Mesothelial cell of epicardium (in vitro differentiated cells): ENCODE measurements around the gene ARHGAP30. TPM values are rescaled to one million over a fixed set of nuclear protein-coding genes. Genes with fewer than 3 reads are reported as not detected.

ENCODE experiments used
- DNase-seq, 2 experiments: peaks; one replicate each; pipeline ENCODE4 v3.0.0; 2021; ENCODE audit warnings: low spot score in 2 of 2; ENCODE audit not compliant: unreplicated experiment in 2 of 2
- H3K27ac Mint-ChIP-seq: 2 replicates; pipeline ENCODE4 v1.8.0; 2021; ENCODE audit warnings: mixed read lengths
- H3K27me3 Mint-ChIP-seq: 2 replicates; pipeline ENCODE4 v1.8.0; 2021; ENCODE audit warnings: low read depth, mixed read lengths
- H3K36me3 Mint-ChIP-seq: 2 replicates; pipeline ENCODE4 v1.8.0; 2021; ENCODE audit warnings: mixed read lengths
- H3K4me1 Mint-ChIP-seq: 2 replicates; pipeline ENCODE4 v1.8.0; 2021; ENCODE audit warnings: mixed read lengths
- H3K4me3 Mint-ChIP-seq: 2 replicates; pipeline ENCODE4 v1.8.0; 2021; ENCODE audit warnings: mild to moderate bottlenecking, moderate library complexity, mixed read lengths
- H3K9me3 Mint-ChIP-seq: 2 replicates; pipeline ENCODE4 v1.8.0; 2021; ENCODE audit warnings: mixed read lengths
- CTCF ChIP-seq: fragments of 200-600 bp; sonication (generic); IDR thresholded peaks from one replicate; pipeline ENCODE4 v1.5.0; 2021; ENCODE audit warnings: antibody characterized with exemption; ENCODE audit not compliant: unreplicated experiment
- total RNA-seq: library from RNA; stranded (reverse); gene quantifications from 3 replicates; pipeline ENCODE4 v1.2.1, GENCODE V29; 2021

ARHGAP30 gene
- total RNA-seq, 1 donor from 2014 or later = 1.6 TPM

DNA sequence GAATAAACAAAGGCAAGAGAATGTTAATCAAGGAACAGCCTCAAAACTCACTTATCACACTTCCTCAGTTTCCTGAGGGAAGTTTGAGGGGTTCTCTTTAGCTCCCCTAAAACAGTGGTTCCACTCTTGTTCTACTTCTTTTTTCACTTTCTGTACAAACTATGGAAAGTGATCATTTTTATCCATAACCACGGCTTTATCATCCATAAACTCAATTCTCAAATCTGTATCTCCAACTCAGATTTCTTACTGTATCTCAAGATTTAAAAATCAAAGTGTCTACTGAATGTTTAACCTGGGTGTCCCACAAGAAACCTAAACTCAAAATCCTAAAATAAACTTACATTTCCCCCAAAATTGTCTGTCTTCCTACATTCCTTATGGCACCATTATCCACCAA is 44.2 kb upstream of the ARHGAP30 start:
- no peak for DNase-seq
- H3K27me3 Mint-ChIP-seq = no peaks in the 10 kb centered on the region
- no peak for TF ChIP-seq CTCF
- H3K27ac Mint-ChIP-seq = no peak overlapping the region
- no peak overlapping the region for H3K4me3 Mint-ChIP-seq
- H3K9me3 Mint-ChIP-seq = no peaks in the 10 kb centered on the region
- H3K36me3 Mint-ChIP-seq = no peaks in the 10 kb centered on the region
- peaks cover 11% of the 10 kb centered on the region for H3K4me1 Mint-ChIP-seq

- Mint-ChIP-seq H3K4me3 (no peak overlapping the region), H3K9me3 (no peaks in the 10 kb centered on the region), H3K27ac (no peak overlapping the region), H3K36me3 (peaks cover under 1% of the 10 kb centered on the region), H3K4me1 (no peaks in the 10 kb centered on the region), H3K27me3 (no peaks in the 10 kb centered on the region)
- no peak for DNase-seq
- no peak for TF ChIP-seq CTCF
Measured at GRCh38 chr1:161111527-161111926, 41.8 kb upstream of the ARHGAP30 start.

DNA sequence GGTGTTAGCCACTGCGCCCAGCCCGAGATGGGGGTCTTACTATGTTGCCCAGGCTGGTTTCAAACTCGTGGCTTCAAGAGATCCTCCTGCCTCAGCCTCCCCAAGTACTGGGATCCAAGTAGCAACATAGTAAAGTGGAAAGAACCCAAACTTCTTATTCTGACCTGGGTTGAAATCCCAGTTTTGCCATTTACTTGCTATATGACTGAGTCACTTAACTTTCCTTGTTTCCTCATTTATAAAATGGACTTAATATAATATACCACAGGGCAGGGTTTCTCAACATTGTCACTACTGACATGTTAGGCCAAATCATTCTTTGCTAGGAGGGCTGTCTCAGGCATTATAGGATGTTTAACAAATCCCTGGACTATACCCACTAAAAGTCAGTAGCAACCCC is 41.4 kb upstream of the ARHGAP30 start:
- H3K9me3 Mint-ChIP-seq = no peaks in the 10 kb centered on the region
- no peak overlapping the region for H3K4me3 Mint-ChIP-seq
- H3K4me1 Mint-ChIP-seq = no peaks in the 10 kb centered on the region
- H3K27me3 Mint-ChIP-seq = no peaks in the 10 kb centered on the region
- no peak for DNase-seq
- no peak overlapping the region for H3K27ac Mint-ChIP-seq
- peaks cover 2% of the 10 kb centered on the region for H3K36me3 Mint-ChIP-seq
- TF ChIP-seq CTCF = no peak

GRCh38 chr1:161106431-161106830 is 36.7 kb upstream of the ARHGAP30 start:
- DNase-seq = no peak
- H3K27ac Mint-ChIP-seq = no peak overlapping the region
- H3K4me3 Mint-ChIP-seq = no peak overlapping the region
- H3K9me3 Mint-ChIP-seq = no peaks in the 10 kb centered on the region
- no peaks in the 10 kb centered on the region for H3K4me1 Mint-ChIP-seq
- peaks cover 7% of the 10 kb centered on the region for H3K36me3 Mint-ChIP-seq
- H3K27me3 Mint-ChIP-seq = no peaks in the 10 kb centered on the region
- TF ChIP-seq CTCF = no peak

GRCh38 chr1:161100556-161100955 is 30.9 kb upstream of the ARHGAP30 start:
- H3K27me3 Mint-ChIP-seq = no peaks in the 10 kb centered on the region
- peaks cover 6% of the 10 kb centered on the region for H3K36me3 Mint-ChIP-seq
- no peak overlapping the region for H3K27ac Mint-ChIP-seq
- DNase-seq = no peak
- TF ChIP-seq CTCF = no peak
- no peak overlapping the region for H3K4me3 Mint-ChIP-seq
- no peaks in the 10 kb centered on the region for H3K9me3 Mint-ChIP-seq
- H3K4me1 Mint-ChIP-seq = peaks cover 24% of the 10 kb centered on the region
